ENCODE data around the gene CYGB.
"Not testable (repeated sequence)": the region's sequence is repeated elsewhere in the genome, so short reads cannot be mapped to it uniquely, and the experiment has no call there.

CYGB gene

DNA sequence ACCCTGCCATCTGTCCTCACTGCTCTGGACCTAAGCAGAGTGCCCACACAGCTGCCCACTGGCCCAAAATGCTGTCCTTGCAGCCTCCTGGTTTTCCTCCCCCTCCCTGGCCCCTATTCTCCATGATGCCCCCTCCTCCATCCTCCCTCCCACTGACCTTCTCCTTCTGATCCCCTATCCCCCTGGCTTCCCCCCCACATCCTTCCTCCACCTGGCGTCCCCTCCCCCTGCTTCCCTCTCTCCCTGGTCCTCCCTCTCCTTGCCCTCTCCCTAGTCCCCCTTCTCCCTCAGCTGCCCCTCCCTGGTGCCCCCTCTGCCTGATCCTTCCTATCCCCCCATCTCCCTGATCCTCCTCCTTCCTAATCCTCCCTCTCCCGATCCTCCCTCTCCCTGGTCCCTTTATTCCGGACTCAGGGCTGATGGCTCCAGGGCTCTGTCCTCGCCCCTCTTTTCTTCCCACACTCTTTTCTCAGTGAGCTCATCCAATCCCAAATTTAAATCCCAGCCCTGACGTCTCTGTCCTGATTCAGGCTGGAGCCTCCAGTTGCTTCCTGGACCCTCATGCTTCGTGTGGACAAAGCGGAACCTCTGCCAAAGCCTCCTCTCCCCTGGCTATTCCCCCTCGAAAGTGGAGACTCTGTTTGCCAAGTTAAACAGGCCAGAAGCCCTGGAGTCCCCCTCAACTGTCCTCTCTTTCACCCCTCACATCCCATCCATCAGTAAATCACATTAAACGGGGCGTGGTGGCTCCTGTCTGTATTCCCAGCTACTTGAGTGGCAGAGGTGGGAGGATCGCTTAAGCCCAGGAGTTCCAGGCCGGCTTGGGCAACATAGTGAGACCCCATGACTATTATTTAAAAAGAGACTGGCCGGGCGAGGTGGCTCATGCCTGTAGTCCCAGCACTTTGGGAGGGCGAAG, 18.2 kb downstream of the CYGB start:
- DNase-seq: no peak

GRCh38 chr17:76517638-76518038, 19.9 kb downstream of the CYGB start:
- no peak for DNase-seq

GRCh38 chr17:76515274-76515949, 22.1 kb downstream of the CYGB start:
- no peak for DNase-seq

DNA sequence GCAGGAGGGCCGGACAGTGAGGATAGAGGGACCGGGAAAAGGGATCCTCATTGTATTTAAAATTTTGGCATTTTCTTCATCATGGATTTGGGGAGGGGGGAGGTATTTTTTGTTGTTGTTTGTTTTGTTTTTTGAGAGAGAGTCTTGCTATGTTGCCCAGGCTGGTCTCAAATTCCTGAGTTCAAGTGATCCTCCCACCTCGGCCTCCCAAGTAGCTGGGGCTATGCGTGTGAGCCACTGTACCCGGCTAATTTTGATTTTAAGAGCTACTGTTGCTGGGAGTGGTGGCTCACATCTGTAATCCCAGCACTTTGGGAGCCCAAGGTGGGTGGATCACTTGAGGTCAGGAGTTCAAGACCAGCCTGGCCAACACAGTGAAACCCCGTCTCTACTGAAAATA, 23.2 kb downstream of the CYGB start:
- DNase-seq: not testable (repeated sequence)

DNA sequence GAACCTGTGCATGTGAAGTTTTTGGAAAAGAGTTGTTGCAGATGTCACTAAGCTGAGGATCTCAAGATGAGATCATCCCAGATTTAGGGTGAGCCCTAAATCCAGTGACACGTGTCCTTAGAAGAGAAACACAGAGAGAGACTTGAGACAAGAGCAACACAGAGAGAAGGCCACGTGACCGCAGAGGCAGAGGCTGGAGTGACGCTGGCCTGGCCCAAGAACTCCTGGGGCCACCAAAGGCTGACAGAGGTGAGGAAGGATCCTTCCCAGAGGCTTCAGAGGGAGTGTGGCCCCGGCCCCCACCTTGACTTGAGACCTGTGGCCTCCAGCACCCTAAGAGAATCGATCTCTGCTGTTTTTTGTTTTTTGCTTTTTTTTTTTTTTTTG, 24.2 kb downstream of the CYGB start:
- no peak for DNase-seq

- DNase-seq: no peak
These were observed 24.9 kb downstream of the CYGB start for GRCh38 chr17:76512366-76513305.

GRCh38 chr17:76511668-76512365, 25.7 kb downstream of the CYGB start:
- DNase-seq: no peak

- no peak for DNase-seq
These were observed 26.7 kb downstream of the CYGB start for GRCh38 chr17:76510831-76511244.

DNA sequence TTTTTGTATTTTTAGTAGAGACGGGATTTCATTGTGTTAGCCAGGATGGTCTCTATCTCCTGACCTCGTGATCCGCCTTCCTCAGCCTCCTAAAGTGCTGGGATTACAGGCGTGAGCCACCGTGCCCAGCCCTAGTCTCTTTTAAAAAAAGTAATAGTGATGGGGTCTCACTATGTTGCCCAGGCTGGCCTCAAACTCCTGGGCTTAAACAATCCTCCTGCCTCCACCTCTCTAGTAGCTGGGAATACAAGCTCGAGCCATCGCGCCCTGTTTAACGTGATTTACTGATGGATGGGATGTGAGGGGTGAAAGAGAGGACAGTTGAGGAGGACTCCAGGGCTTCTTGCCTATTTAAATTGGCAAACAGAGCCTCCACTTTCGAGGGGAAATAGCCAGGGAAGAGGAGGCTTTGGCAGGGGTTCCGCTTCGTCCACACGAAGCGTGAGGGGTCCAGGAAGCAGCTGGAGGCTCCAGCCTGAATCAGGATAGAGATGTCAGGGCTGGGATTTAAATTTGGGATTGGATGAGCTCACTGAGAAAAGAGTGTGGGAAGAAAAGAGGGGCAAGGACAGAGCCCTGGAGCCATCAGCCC, 28.9 kb downstream of the CYGB start:
- DNase-seq: not testable (repeated sequence)

DNA sequence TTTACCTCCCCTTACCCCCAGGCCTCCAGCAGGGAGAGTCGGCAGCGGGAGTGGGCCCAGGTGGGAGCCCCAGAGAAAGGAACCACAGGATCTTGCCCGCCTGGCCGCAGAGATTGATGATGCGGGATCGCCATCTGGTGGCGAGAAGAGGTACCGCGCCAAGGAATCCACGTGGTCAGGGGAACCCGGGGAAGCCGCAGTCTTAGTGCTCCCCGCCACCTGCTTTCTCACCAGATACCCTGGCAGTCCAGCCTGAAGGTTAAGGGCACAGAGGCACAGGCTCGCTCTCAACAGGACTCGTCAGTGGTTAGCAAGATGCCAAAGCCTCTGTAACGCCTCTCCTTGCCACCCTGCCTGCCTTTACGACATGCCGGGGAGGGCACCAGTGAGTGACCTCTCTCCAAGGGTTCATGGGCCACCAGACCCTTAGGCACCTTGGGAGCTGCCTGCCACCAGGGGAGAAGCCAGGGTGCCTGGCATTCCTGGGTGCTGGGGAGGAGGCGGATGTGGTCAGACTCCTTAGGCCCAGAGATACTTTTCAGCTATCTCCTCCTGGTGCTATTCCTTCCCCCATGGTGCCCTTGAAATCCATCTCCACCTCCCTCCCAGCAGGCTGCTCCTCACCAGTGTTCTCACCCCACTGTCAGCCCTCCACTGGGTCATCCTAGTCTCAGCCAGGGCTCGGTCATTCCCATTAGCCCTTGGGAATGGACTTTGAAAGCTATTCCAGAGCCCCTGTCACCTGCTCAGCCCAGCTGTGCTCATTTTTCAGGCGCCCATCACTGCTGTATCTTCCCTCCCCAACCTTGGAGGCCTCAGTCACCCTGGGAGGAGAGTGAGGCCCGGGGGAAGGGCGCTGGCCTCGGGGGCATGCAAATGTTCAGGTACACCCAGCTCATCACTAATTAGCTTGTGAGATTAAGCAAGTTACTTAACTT, 30.8 kb downstream of the CYGB start:
- peak; percentile 85 to 94 for DNase-seq

- DNase-seq: no peak
These were observed 33.4 kb downstream of the CYGB start for GRCh38 chr17:76504117-76504516.

- no peak for DNase-seq
These were observed 34.9 kb downstream of the CYGB start for GRCh38 chr17:76502341-76503211.

DNA sequence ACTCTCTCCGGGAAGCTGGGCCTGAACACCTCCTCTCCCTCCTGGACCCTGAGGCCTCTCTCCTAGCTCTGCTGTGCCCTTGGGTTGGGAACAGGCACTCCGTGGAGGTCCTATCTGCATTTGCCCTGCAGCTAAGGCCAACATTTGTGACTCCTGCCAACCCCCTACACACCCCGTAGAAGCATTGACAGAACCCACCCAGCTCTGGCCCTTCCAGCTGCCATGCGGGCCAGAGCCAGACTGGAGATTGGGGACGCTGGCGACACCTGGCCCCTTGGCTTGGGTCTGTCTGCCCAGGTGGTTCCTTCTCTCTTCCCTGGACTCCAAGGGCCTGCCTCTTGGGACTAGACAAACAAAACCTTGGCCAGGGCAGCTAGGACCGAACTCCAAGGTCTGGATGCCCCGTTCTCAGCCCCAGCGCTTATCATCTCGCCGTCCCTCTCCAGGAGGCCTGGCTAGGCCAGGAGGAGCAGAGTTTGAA, 35.6 kb downstream of the CYGB start:
- DNase-seq: no peak

- DNase-seq: peak; percentile 70 to 82
These were observed 36.3 kb downstream of the CYGB start, which contains the start of gene RHBDF2 for GRCh38 chr17:76501018-76501826. TSS of gene RHBDF2 (minus strand) at chr17:76501423. CDS start at chr17:76481524, 19,899 bp downstream.

DNA sequence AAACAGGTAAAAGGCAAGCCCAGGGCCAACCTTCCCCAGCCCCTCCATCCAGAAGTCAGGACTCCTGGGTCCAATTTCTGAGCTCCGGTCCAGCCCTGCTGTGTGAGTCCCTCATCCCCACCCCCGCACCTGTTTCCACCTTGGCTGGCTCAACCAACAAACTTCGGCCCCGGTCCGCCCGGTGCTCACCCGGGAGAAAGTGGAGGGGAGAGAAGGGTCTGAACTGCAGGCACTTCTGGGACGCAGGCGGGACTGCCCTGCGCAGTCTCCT, 36.8 kb downstream of the CYGB start:
- DNase-seq: no peak

DNA sequence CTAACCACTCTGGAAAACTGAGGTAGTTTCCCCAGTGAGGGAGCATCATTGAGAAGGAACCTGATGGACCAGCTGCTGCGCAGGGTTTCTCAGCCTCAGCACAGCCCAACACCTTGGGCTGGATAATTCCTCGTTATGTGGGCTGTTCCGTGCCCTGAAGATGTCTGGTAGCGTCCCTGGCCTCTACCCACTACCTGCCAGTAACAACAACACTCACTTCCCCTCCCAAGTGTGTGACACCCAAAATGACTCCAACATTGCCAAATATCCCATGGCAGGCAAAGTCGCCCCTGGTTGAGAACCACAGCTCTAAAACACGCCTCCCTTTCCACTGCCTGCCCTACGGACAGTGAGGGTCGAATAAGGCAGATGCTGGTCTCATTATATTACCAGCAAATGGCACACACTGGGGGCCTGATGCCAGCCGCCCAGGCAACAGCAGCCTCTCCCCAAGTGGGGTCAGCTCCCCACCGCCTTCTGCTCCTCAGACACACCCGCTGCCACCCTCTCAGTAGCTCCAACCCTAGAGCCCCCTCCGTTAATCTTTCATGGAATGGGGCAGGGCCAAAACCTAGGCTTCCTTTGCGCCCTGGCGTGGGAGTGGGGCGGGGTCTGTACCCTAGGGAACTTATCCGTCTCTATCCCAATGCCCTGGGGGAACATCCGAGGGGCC, 37.3 kb downstream of the CYGB start:
- peak; percentile 81 to 83 for DNase-seq

GRCh38 chr17:76499267-76499667, 38.2 kb downstream of the CYGB start:
- no peak for DNase-seq

GRCh38 chr17:76498876-76499251, 38.6 kb downstream of the CYGB start:
- no peak for DNase-seq
